LNCaP clone FGC (cell line): ENCODE measurements around the gene CA12.

Source experiments
- DNase-seq: peaks from one replicate; pipeline ENCODE4 v3.0.0-alpha.2; 2011; ENCODE audit warnings: low read depth
- H3K4me3 ChIP-seq: 2 replicates; pipeline ENCODE4 v1.5.1; 2011; ENCODE audit warnings: mild to moderate bottlenecking, low read depth, low read length, control low read depth
- CTCF ChIP-seq: IDR thresholded peaks from 2 replicates; pipeline ENCODE4 v1.5.1; 2012; ENCODE audit warnings: mild to moderate bottlenecking; ENCODE audit not compliant: control insufficient read depth, insufficient read depth; ENCODE audit errors: extremely low read depth

Gene CA12

GRCh38 chr15:63358241-63359029 is 23.2 kb downstream of the CA12 start:
- DNase-seq: no peak
- H3K4me3 ChIP-seq: no peak overlapping the region
- TF ChIP-seq CTCF: no peak

GRCh38 chr15:63357731-63358130 is 23.9 kb downstream of the CA12 start:
- H3K4me3 ChIP-seq: no peak overlapping the region
- DNase-seq: no peak
- no peak for TF ChIP-seq CTCF

- H3K4me3 ChIP-seq: no peak overlapping the region
- DNase-seq: no peak
- TF ChIP-seq CTCF: no peak
Measured at GRCh38 chr15:63357061-63357460, 24.6 kb downstream of the CA12 start.

GRCh38 chr15:63354821-63355650 is 26.6 kb downstream of the CA12 start:
- no peak for TF ChIP-seq CTCF
- DNase-seq: no peak
- H3K4me3 ChIP-seq: no peak overlapping the region

GRCh38 chr15:63353887-63354286 is 27.8 kb downstream of the CA12 start:
- TF ChIP-seq CTCF: no peak
- no peak for DNase-seq
- H3K4me3 ChIP-seq: no peak overlapping the region

- no peak for TF ChIP-seq CTCF
Measured at GRCh38 chr15:63353261-63353660, 28.4 kb downstream of the CA12 start.

More at GRCh38 chr15:63353261-63353660, 28.4 kb downstream of the CA12 start:
- DNase-seq: no peak
- no peak overlapping the region for H3K4me3 ChIP-seq
